Measurements from ENCODE around the gene TTC38.
A peak's percentile ranks its signal among the peaks of the same experiment; 100 is the strongest.

TTC38 gene

GRCh38 chr22:46280999-46281623 is 13.3 kb downstream of the TTC38 start:
- Mint-ChIP-seq H3K9me3 (no peaks in the 10 kb centered on the region), H3K27ac (no peak overlapping the region), H3K27me3 (no peaks in the 10 kb centered on the region), H3K4me1 (no peaks in the 10 kb centered on the region), H3K4me3 (no peak overlapping the region)
- ATAC-seq (no peak), DNase-seq (no peak)

GRCh38 chr22:46281866-46282678 is 14.3 kb downstream of the TTC38 start:
- Mint-ChIP-seq H3K4me1 (peaks cover under 1% of the 10 kb centered on the region), H3K27ac (no peak overlapping the region), H3K27me3 (no peaks in the 10 kb centered on the region), H3K9me3 (no peaks in the 10 kb centered on the region), H3K4me3 (no peak overlapping the region)
- ATAC-seq, result no peak
- DNase-seq, result no peak

GRCh38 chr22:46286006-46286405 is 18.2 kb downstream of the TTC38 start:
- ATAC-seq (no peak), DNase-seq (no peak)
- Mint-ChIP-seq H3K4me1 (peaks cover 16% of the 10 kb centered on the region), H3K4me3 (no peak overlapping the region), H3K27me3 (no peaks in the 10 kb centered on the region), H3K27ac (no peak overlapping the region), H3K9me3 (no peaks in the 10 kb centered on the region)

- DNase-seq, result no peak
- Mint-ChIP-seq H3K27me3 (no peaks in the 10 kb centered on the region), H3K27ac (peak overlapping the region; percentile 63 to 95), H3K9me3 (peaks cover 0 to 2% of the 10 kb centered on the region in 2 donors), H3K4me3 (peak overlapping the region; percentile 75 to 80), H3K4me1 (peaks cover 16% of the 10 kb centered on the region)
- no peak for ATAC-seq
These were observed 19.4 kb downstream of the TTC38 start for GRCh38 chr22:46286941-46287872.

GRCh38 chr22:46287873-46288751 is 20.3 kb downstream of the TTC38 start:
- H3K27ac Mint-ChIP-seq, result peak overlapping the region; percentile 63 to 95
- peaks cover 18% of the 10 kb centered on the region for H3K4me1 Mint-ChIP-seq
- no peaks in the 10 kb centered on the region for H3K27me3 Mint-ChIP-seq
- peaks cover 0 to 8% of the 10 kb centered on the region in 2 donors for H3K9me3 Mint-ChIP-seq
- ATAC-seq (peak; percentile 93), DNase-seq (peak; percentile 30 to 56)
- H3K4me3 Mint-ChIP-seq, result peak overlapping the region; percentile 75 to 80

- H3K4me3 Mint-ChIP-seq, result peak overlapping the region in 1 of 2 donors; percentile 80
- ATAC-seq (no peak), DNase-seq (no peak)
- peaks cover 25% of the 10 kb centered on the region for H3K4me1 Mint-ChIP-seq
- H3K9me3 Mint-ChIP-seq, result peaks cover 0 to 8% of the 10 kb centered on the region in 2 donors
- no peaks in the 10 kb centered on the region for H3K27me3 Mint-ChIP-seq
- H3K27ac Mint-ChIP-seq, result no peak overlapping the region
These were observed 21.0 kb downstream of the TTC38 start for GRCh38 chr22:46288846-46289243.

GRCh38 chr22:46289244-46289891 is 21.6 kb downstream of the TTC38 start:
- Mint-ChIP-seq H3K4me1 (peaks cover 29% of the 10 kb centered on the region), H3K27ac (no peak overlapping the region), H3K27me3 (no peaks in the 10 kb centered on the region), H3K4me3 (peak overlapping the region in 1 of 2 donors; percentile 22), H3K9me3 (peaks cover 0 to 8% of the 10 kb centered on the region in 2 donors)
- ATAC-seq (no peak), DNase-seq (no peak)

- no peak for DNase-seq
- Mint-ChIP-seq H3K27ac (peak overlapping the region in 1 of 2 donors; percentile 76), H3K4me1 (peaks cover 34% of the 10 kb centered on the region), H3K9me3 (peaks cover 0 to 8% of the 10 kb centered on the region in 2 donors), H3K4me3 (no peak overlapping the region), H3K27me3 (no peaks in the 10 kb centered on the region)
- no peak for ATAC-seq
These were observed 22.5 kb downstream of the TTC38 start for GRCh38 chr22:46290121-46290842.

- ATAC-seq, result no peak
- Mint-ChIP-seq H3K4me1 (peaks cover 43% of the 10 kb centered on the region), H3K27me3 (no peaks in the 10 kb centered on the region), H3K9me3 (peaks cover 0 to 8% of the 10 kb centered on the region in 2 donors), H3K27ac (peak overlapping the region in 1 of 2 donors; percentile 76), H3K4me3 (no peak overlapping the region)
- no peak for DNase-seq
These were observed 23.3 kb downstream of the TTC38 start for GRCh38 chr22:46290843-46291785.

GRCh38 chr22:46292173-46292572 is 24.4 kb downstream of the TTC38 start:
- no peak for ATAC-seq
- peaks cover 0 to 8% of the 10 kb centered on the region in 2 donors for H3K9me3 Mint-ChIP-seq
- H3K4me1 Mint-ChIP-seq, result peaks cover 47% of the 10 kb centered on the region
- DNase-seq, result no peak
- no peak overlapping the region for H3K4me3 Mint-ChIP-seq
- H3K27ac Mint-ChIP-seq, result no peak overlapping the region
- no peaks in the 10 kb centered on the region for H3K27me3 Mint-ChIP-seq

GRCh38 chr22:46292732-46293131 is 24.9 kb downstream of the TTC38 start:
- no peak for DNase-seq
- Mint-ChIP-seq H3K9me3 (peaks cover 0 to 8% of the 10 kb centered on the region in 2 donors), H3K4me1 (peaks cover 47% of the 10 kb centered on the region), H3K27ac (peak overlapping the region in 1 of 2 donors; percentile 13), H3K4me3 (no peak overlapping the region), H3K27me3 (no peaks in the 10 kb centered on the region)
- ATAC-seq, result no peak

GRCh38 chr22:46293577-46294260 is 25.9 kb downstream of the TTC38 start:
- DNase-seq, result no peak
- Mint-ChIP-seq H3K27me3 (no peaks in the 10 kb centered on the region), H3K4me1 (peaks cover 47% of the 10 kb centered on the region), H3K27ac (no peak overlapping the region), H3K4me3 (no peak overlapping the region), H3K9me3 (peaks cover 0 to 8% of the 10 kb centered on the region in 2 donors)
- no peak for ATAC-seq
